ENCODE results near the gene UMAD1. TPM values are rescaled to one million over a fixed set of nuclear protein-coding genes. Genes with fewer than 3 reads are reported as not detected.

UMAD1 gene
- total RNA-seq, 1 donor from 2014 or later, result 9.3 TPM

DNA sequence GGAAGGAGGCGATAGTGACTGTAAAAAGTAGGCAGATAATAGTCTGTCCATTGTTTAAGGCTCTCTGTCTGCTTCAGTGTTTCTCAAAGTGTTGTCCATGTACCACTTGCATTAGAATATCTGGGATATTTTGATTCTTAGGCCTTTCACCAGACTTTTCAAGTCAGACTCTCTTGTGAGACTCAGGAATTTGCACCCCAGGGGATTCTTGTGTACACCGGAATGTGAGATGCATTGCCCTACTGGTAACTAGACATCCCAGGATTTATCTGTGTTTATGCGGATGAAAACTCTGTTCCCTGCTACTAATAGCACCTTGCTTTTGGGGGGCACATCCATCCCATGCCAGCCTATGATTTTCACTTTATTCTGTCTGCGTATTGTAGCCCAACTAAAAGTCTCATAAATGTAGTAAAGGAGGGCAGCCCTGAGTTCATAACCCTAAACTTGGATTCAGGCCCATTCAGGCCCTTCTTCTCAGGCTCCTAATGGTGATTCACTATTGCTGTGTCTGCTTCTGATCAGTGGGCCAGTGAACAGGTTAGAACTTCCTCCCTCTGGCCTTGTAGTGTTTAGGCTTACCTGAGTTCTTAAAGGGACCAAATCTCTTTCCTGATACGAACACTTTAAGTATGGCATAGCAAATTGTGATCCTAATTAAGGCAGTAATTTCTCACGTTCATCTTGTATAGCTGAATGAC lies 149.6 kb downstream of the UMAD1 start:
- Mint-ChIP-seq H3K9me3 (ENCODE audit: unreplicated experiment) (no peaks in the 10 kb centered on the region), H3K27me3 (ENCODE audit: low read depth, unreplicated experiment) (no peaks in the 10 kb centered on the region), H3K27ac (ENCODE audit: unreplicated experiment) (no peak overlapping the region), H3K4me1 (ENCODE audit: low read depth, unreplicated experiment) (peaks cover 12% of the 10 kb centered on the region), H3K4me3 (ENCODE audit: unreplicated experiment) (no peak overlapping the region), H3K36me3 (ENCODE audit: low read depth, unreplicated experiment) (peaks cover 2% of the 10 kb centered on the region)
- Histone ChIP-seq H3K4me1 (ENCODE audit: insufficient read depth, low read length) (no peaks in the 10 kb centered on the region), H3K4me2 (ENCODE audit: low read length) (no peak overlapping the region), H3K9ac (ENCODE audit: low read length) (no peak overlapping the region), H3K36me3 (ENCODE audit: insufficient read depth, low read length) (no peaks in the 10 kb centered on the region), H3K79me2 (ENCODE audit: insufficient read depth, low read length) (no peaks in the 10 kb centered on the region), H3K9me3 (ENCODE audit: insufficient read depth, low read depth, low read length) (no peaks in the 10 kb centered on the region), H2AFZ (ENCODE audit: low read depth, low read length) (no peak overlapping the region), H3K4me3 (ENCODE audit: insufficient read depth, low read depth, low read length) (no peak overlapping the region), H3K27ac (ENCODE audit: low read depth, low read length) (no peak overlapping the region), H4K20me1 (ENCODE audit: insufficient read depth, low read length) (no peaks in the 10 kb centered on the region), H3K27me3 (ENCODE audit: insufficient read depth, low read length) (no peaks in the 10 kb centered on the region)
- no peak for TF ChIP-seq EZH2 (IDR thresholded peaks at IDR 0.05; ENCODE audit: insufficient read depth, low read length)
- TF ChIP-seq, protein P1, sequence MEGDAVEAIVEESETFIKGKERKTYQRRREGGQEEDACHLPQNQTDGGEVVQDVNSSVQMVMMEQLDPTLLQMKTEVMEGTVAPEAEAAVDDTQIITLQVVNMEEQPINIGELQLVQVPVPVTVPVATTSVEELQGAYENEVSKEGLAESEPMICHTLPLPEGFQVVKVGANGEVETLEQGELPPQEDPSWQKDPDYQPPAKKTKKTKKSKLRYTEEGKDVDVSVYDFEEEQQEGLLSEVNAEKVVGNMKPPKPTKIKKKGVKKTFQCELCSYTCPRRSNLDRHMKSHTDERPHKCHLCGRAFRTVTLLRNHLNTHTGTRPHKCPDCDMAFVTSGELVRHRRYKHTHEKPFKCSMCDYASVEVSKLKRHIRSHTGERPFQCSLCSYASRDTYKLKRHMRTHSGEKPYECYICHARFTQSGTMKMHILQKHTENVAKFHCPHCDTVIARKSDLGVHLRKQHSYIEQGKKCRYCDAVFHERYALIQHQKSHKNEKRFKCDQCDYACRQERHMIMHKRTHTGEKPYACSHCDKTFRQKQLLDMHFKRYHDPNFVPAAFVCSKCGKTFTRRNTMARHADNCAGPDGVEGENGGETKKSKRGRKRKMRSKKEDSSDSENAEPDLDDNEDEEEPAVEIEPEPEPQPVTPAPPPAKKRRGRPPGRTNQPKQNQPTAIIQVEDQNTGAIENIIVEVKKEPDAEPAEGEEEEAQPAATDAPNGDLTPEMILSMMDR (IDR thresholded peaks at IDR 0.05; ENCODE audit: insufficient read depth, low read depth, low read length), result no peak
- no peak for FAIRE-seq
- no peak for DNase-seq (ENCODE audit: low read depth)

DNA sequence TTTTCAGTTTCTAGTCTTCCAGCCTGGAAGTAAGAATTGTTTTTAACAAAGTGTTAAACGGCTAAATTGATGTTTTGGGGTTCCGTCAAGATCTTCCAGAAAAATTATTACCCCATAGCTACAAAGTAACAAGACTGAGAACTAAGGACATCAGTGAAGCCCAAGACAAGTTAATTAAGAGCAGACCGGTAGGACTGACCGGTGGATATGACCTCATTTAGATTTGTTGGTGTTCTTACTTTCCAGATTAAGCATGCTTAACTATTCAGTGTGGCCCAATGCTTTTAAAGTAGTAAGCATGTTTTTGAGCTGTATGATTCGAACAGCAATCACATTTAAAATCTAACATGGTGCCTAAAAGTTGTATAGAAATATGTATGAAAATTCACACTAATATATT lies 151.0 kb downstream of the UMAD1 start:
- no peak overlapping the region for H2AFZ ChIP-seq (ENCODE audit: low read depth, low read length)
- H3K4me3 ChIP-seq (ENCODE audit: insufficient read depth, low read depth, low read length), result no peak overlapping the region
- H3K36me3 ChIP-seq (ENCODE audit: insufficient read depth, low read length), result no peaks in the 10 kb centered on the region
- H3K9ac ChIP-seq (ENCODE audit: low read length), result no peak overlapping the region
- no peak for DNase-seq (ENCODE audit: low read depth)
- no peak overlapping the region for H3K27ac Mint-ChIP-seq (ENCODE audit: unreplicated experiment)
- no peak overlapping the region for H3K4me3 Mint-ChIP-seq (ENCODE audit: unreplicated experiment)
- no peak for FAIRE-seq
- H3K36me3 Mint-ChIP-seq (ENCODE audit: low read depth, unreplicated experiment), result peaks cover 3% of the 10 kb centered on the region
- no peaks in the 10 kb centered on the region for H4K20me1 ChIP-seq (ENCODE audit: insufficient read depth, low read length)
- H3K9me3 Mint-ChIP-seq (ENCODE audit: unreplicated experiment), result no peaks in the 10 kb centered on the region
- H3K27me3 ChIP-seq (ENCODE audit: insufficient read depth, low read length), result no peaks in the 10 kb centered on the region
- H3K4me2 ChIP-seq (ENCODE audit: low read length), result no peak overlapping the region
- TF ChIP-seq EZH2 (IDR thresholded peaks at IDR 0.05; ENCODE audit: insufficient read depth, low read length), result no peak
- TF ChIP-seq, protein P1 (IDR thresholded peaks at IDR 0.05; ENCODE audit: insufficient read depth, low read depth, low read length), result no peak
- peaks cover 19% of the 10 kb centered on the region for H3K4me1 Mint-ChIP-seq (ENCODE audit: low read depth, unreplicated experiment)
- peaks cover 4% of the 10 kb centered on the region for H3K4me1 ChIP-seq (ENCODE audit: insufficient read depth, low read length)
- H3K27me3 Mint-ChIP-seq (ENCODE audit: low read depth, unreplicated experiment), result no peaks in the 10 kb centered on the region
- no peaks in the 10 kb centered on the region for H3K79me2 ChIP-seq (ENCODE audit: insufficient read depth, low read length)
- H3K27ac ChIP-seq (ENCODE audit: low read depth, low read length), result no peak overlapping the region
- no peaks in the 10 kb centered on the region for H3K9me3 ChIP-seq (ENCODE audit: insufficient read depth, low read depth, low read length)

DNA sequence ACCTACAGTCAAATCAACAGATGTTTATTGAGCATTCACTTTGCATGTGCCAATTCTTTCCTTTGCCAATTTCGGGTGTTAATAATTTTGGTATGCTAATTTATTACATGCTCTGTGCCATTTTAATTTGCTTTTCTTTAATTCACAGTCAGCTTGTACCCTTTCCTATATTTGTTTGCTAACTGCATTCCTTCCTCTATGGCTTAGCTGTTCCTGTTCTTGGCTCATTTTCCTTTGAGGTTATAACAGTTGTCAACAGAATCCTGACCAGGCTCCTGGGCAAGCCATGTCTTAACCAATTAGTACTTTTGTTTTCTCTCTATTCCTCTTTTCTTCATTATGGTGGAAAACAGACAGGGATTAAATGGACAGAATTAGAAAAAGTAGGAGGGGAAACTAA lies 151.5 kb downstream of the UMAD1 start:
- Histone ChIP-seq H3K9me3 (ENCODE audit: insufficient read depth, low read depth, low read length) (no peaks in the 10 kb centered on the region), H4K20me1 (ENCODE audit: insufficient read depth, low read length) (no peaks in the 10 kb centered on the region), H3K9ac (ENCODE audit: low read length) (no peak overlapping the region), H3K4me1 (ENCODE audit: insufficient read depth, low read length) (peaks cover 4% of the 10 kb centered on the region), H2AFZ (ENCODE audit: low read depth, low read length) (no peak overlapping the region), H3K79me2 (ENCODE audit: insufficient read depth, low read length) (no peaks in the 10 kb centered on the region), H3K27me3 (ENCODE audit: insufficient read depth, low read length) (no peaks in the 10 kb centered on the region), H3K27ac (ENCODE audit: low read depth, low read length) (no peak overlapping the region), H3K36me3 (ENCODE audit: insufficient read depth, low read length) (no peaks in the 10 kb centered on the region), H3K4me3 (ENCODE audit: insufficient read depth, low read depth, low read length) (no peak overlapping the region), H3K4me2 (ENCODE audit: low read length) (no peak overlapping the region)
- H3K27me3 Mint-ChIP-seq (ENCODE audit: low read depth, unreplicated experiment), result no peaks in the 10 kb centered on the region
- H3K4me3 Mint-ChIP-seq (ENCODE audit: unreplicated experiment), result no peak overlapping the region
- DNase-seq (ENCODE audit: low read depth) (no peak), FAIRE-seq (no peak)
- H3K27ac Mint-ChIP-seq (ENCODE audit: unreplicated experiment), result no peak overlapping the region
- TF ChIP-seq EZH2 (IDR thresholded peaks at IDR 0.05; ENCODE audit: insufficient read depth, low read length), result no peak
- TF ChIP-seq, protein P1 (IDR thresholded peaks at IDR 0.05; ENCODE audit: insufficient read depth, low read depth, low read length), result no peak
- peaks cover 19% of the 10 kb centered on the region for H3K4me1 Mint-ChIP-seq (ENCODE audit: low read depth, unreplicated experiment)
- peaks cover 4% of the 10 kb centered on the region for H3K36me3 Mint-ChIP-seq (ENCODE audit: low read depth, unreplicated experiment)
- H3K9me3 Mint-ChIP-seq (ENCODE audit: unreplicated experiment), result no peaks in the 10 kb centered on the region
